ENCODE data around the gene SAMM50.

Gene SAMM50

DNA sequence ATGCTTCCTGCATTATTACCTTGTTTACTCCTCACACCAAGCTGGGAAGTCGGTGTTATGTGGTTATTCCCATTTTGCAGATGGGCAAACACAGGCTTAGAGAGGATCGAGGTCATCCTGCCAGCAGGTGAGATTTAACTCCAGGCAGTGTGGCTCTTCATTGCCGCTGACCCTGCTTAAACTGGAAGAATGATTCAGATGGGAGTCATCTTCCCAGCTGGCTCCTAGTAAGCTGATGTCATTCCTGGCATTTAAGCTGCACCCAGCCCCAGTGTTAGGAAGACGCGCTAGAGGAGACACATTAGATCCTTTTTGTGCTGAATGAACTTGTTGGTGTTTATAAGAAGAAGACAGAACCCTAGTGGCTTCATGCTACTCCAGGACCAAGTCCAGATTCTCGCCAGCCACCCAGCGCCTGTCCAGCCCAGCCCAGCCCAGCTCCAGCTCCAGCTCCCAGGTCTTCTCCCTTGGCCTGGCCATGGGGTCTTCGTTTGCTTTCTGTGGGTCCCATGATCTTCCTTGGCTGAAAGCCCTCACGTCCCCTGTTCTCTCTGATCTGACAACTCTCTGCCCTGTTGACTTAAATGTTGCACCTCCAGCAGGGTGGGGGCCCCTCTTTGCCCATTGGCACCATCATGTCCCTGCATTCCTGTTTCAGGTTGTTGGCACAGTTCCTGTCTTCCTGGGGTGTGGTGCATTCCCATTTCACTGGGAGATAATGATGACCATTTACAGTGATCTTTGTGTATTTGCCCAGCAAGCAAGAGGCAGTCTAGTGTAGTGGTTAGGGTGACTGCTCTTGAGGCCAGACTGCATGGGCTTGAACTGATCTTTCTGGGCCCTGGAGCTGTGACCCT, 82.5 kb downstream of the SAMM50 start:
- no peak for TF ChIP-seq FOXA1 (IDR thresholded peaks at IDR 0.05)
- TF ChIP-seq BHLHE40 (IDR thresholded peaks at IDR 0.05; ENCODE audit: borderline replicate concordance): no peak
- no peak for TF ChIP-seq ZNF384 (IDR thresholded peaks at IDR 0.05)
- TF ChIP-seq HDGF (IDR thresholded peaks at IDR 0.05; ENCODE audit: borderline replicate concordance): no peak
- no peak for TF ChIP-seq ELF4 (IDR thresholded peaks at IDR 0.05)
- POLR2A ChIA-PET: interaction anchor here (1.3 kb wide), 1 partner anchor 11 kb away, joined by 3 read pairs; no protein-coding TSS in a partner anchor
- DNase-seq (ENCODE audit: extremely low spot score): no peak
- CTCF ChIA-PET: no interaction called here

DNA sequence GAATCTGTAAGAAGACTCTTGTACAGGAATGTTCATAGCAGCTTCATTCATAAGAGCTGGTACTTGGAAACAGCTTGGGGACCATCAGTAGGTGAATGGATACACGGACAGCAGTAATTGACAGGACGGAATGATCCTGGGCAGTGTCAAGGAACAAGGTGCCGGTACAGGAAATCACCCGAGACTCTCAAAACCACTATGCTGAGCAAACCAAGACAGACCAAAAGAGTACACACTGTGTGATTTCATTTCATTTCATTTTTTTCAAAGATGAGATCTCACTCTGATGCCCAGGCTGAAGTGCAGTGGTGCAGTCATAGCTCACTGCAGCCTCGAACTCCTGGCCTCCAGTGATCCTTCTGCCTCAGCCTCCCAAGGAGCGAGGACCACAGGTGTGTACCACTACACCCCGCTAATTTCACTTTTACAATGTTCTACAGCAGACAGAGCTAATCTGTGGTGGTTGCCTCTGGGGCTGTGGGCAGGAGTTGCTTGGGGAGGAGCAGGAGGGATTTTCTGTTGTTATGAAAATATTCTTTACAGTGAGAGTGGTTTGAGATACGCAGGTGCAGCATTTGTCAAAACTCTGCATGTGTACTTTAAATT, 84.4 kb downstream of the SAMM50 start:
- TF ChIP-seq FOXA1 (IDR thresholded peaks at IDR 0.05) (no peak), CTBP1 (IDR thresholded peaks at IDR 0.05; ENCODE audit: borderline replicate concordance) (no peak), L3MBTL2 (conservative IDR thresholded peaks at IDR 0.05) (no peak), SP1 (IDR thresholded peaks at IDR 0.05) (no peak), BHLHE40 (IDR thresholded peaks at IDR 0.05; ENCODE audit: borderline replicate concordance) (no peak), ARNT (IDR thresholded peaks at IDR 0.05) (no peak), NFRKB (IDR thresholded peaks at IDR 0.05) (no peak), FOXM1 (IDR thresholded peaks at IDR 0.05; ENCODE audit: borderline replicate concordance) (no peak), ELF4 (IDR thresholded peaks at IDR 0.05) (no peak), HDGF (IDR thresholded peaks at IDR 0.05; ENCODE audit: borderline replicate concordance) (no peak), SUZ12 (IDR thresholded peaks at IDR 0.05) (no peak), FOXK2 (IDR thresholded peaks at IDR 0.05) (no peak), LEF1 (IDR thresholded peaks at IDR 0.05; ENCODE audit: borderline replicate concordance) (no peak), TARDBP (IDR thresholded peaks at IDR 0.05) (no peak), ZNF384 (IDR thresholded peaks at IDR 0.05) (no peak)
- TF ChIP-seq, protein P1, sequence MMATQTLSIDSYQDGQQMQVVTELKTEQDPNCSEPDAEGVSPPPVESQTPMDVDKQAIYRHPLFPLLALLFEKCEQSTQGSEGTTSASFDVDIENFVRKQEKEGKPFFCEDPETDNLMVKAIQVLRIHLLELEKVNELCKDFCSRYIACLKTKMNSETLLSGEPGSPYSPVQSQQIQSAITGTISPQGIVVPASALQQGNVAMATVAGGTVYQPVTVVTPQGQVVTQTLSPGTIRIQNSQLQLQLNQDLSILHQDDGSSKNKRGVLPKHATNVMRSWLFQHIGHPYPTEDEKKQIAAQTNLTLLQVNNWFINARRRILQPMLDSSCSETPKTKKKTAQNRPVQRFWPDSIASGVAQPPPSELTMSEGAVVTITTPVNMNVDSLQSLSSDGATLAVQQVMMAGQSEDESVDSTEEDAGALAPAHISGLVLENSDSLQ (IDR thresholded peaks at IDR 0.05): no peak
- CTCF ChIA-PET: interaction anchor here (0.6 kb wide), 1 partner anchor 289 kb away, joined by 6 read pairs; no protein-coding TSS in a partner anchor
- no peak for DNase-seq (ENCODE audit: extremely low spot score)
- POLR2A ChIA-PET: no interaction called here

DNA sequence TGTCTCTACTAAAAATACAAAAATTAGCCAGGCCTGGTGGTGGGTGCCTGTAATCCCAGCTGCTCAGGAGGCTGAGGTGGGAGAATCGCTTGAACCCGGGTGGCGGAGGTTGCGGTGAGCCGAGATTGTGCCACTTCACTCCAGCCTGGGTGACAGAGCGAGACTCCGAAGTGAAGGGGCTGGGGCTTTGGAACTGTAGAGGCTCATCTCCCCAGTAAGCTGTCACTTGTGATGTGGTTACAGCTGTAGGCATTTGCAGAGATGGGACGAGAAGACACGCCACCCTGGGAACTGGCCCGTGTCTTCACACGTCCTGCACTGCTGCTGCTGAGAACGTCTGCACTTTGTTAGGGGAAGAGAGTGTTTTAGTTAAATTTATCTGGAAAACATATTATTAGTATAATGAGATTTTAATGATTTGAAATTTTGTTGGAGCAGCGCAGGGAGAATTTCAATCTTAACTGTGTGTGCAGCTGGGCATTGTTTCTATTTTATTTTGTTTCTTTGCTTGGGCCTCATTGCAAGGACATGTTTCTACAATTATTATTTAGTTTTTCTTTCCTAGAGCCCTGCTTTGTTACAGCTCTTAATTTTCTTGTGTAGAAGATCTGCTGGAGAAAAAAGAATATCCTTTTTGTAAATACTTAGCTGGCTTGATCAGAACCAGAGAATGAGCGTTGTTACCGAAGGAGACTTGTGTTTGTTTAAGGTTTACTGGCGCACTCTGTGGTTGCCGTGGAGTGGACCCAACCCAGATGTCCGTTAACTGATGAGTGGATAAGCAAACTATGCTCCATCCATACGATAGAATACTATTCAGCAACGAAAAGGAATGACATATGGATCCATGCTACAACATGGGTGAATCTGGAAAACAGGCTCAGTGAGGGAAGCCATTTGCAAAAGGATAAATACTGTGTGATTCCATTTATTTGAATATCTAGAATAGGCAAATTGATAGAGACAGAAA, 87.3 kb downstream of the SAMM50 start:
- TF ChIP-seq BHLHE40 (IDR thresholded peaks at IDR 0.05; ENCODE audit: borderline replicate concordance) (no peak), FOXA1 (IDR thresholded peaks at IDR 0.05) (no peak), L3MBTL2 (conservative IDR thresholded peaks at IDR 0.05) (no peak), ELF4 (IDR thresholded peaks at IDR 0.05) (no peak), CTBP1 (IDR thresholded peaks at IDR 0.05; ENCODE audit: borderline replicate concordance) (no peak), ARNT (IDR thresholded peaks at IDR 0.05) (no peak), ZNF384 (IDR thresholded peaks at IDR 0.05) (no peak), LEF1 (IDR thresholded peaks at IDR 0.05; ENCODE audit: borderline replicate concordance) (no peak), FOXK2 (IDR thresholded peaks at IDR 0.05) (no peak), TARDBP (IDR thresholded peaks at IDR 0.05) (no peak), SP1 (IDR thresholded peaks at IDR 0.05) (no peak)
- no peak for DNase-seq (ENCODE audit: extremely low spot score)
- ChIA-PET POLR2A (no interaction called here), CTCF (no interaction called here)

DNA sequence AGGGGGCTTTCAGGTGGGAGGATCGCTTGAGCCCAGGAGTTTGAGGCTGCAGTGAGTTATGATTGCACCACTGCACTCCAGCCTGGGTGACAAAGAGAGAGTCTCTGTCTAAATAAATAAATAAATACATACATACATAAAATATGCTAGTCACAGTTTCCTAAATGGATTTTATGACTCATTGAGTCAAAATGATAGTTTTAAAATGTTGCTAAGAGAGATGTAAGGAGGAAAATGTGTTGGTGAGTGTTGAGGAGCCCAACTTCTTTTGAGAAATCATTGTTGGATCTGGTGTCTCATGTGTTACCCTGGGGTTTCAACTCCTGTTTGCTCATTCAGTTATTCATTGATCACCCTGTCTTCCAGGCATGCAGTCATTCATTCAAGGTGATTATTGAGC, 89.9 kb downstream of the SAMM50 start:
- no peak for DNase-seq (ENCODE audit: extremely low spot score)
- ChIA-PET POLR2A (no interaction called here), CTCF (no interaction called here)
- no peak for TF ChIP-seq ELF4 (IDR thresholded peaks at IDR 0.05)
- TF ChIP-seq SP1 (IDR thresholded peaks at IDR 0.05): no peak
- no peak for TF ChIP-seq ARNT (IDR thresholded peaks at IDR 0.05)
- TF ChIP-seq BHLHE40 (IDR thresholded peaks at IDR 0.05; ENCODE audit: borderline replicate concordance): no peak
- TF ChIP-seq NFRKB (IDR thresholded peaks at IDR 0.05): no peak
- TF ChIP-seq LEF1 (IDR thresholded peaks at IDR 0.05; ENCODE audit: borderline replicate concordance): no peak
- TF ChIP-seq FOXA1 (IDR thresholded peaks at IDR 0.05): no peak
